ENCODE data around the gene ASIC4.
A peak's percentile ranks its signal among the peaks of the same experiment; 100 is the strongest.

Gene ASIC4

GRCh38 chr2:219571311-219572236 is 57.3 kb downstream of the ASIC4 start, which contains the start of gene OBSL1:
Gene OBSL1 (minus strand): TSS chr2:219571539. CDS start chr2:219571232, 307 bp downstream.
- TF ChIP-seq CTCF (conservative IDR thresholded peaks at IDR 0.05; ENCODE audit: low read depth, low read length) = no peak
- H3K4me3 ChIP-seq (ENCODE audit: low read length) = peak within 1 kb of the TSS; percentile 52
- peak; percentile 52 for DNase-seq (ENCODE audit: low read depth)

- no peak for DNase-seq (ENCODE audit: low read depth)
- H3K4me3 ChIP-seq (ENCODE audit: low read length) = peak within 1 kb of the TSS; percentile 50
- no peak for TF ChIP-seq CTCF (conservative IDR thresholded peaks at IDR 0.05; ENCODE audit: low read depth, low read length)
These were observed 58.1 kb downstream of the ASIC4 start, which contains the start of gene INHA for GRCh38 chr2:219572237-219573001. Gene INHA (plus strand): TSS chr2:219572310. CDS start chr2:219572375, 65 bp downstream.

GRCh38 chr2:219573166-219573565 is 58.9 kb downstream of the ASIC4 start:
- TF ChIP-seq CTCF (conservative IDR thresholded peaks at IDR 0.05; ENCODE audit: low read depth, low read length) = no peak
- no peak for DNase-seq (ENCODE audit: low read depth)
- H3K4me3 ChIP-seq (ENCODE audit: low read length) = no peak overlapping the region

- DNase-seq (ENCODE audit: low read depth) = no peak
- no peak for TF ChIP-seq CTCF (conservative IDR thresholded peaks at IDR 0.05; ENCODE audit: low read depth, low read length)
- no peak overlapping the region for H3K4me3 ChIP-seq (ENCODE audit: low read length)
These were observed 60.4 kb downstream of the ASIC4 start for GRCh38 chr2:219574484-219575311.

GRCh38 chr2:219575566-219576504 is 61.6 kb downstream of the ASIC4 start:
- no peak overlapping the region for H3K4me3 ChIP-seq (ENCODE audit: low read length)
- no peak for TF ChIP-seq CTCF (conservative IDR thresholded peaks at IDR 0.05; ENCODE audit: low read depth, low read length)
- DNase-seq (ENCODE audit: low read depth) = no peak
